GM23338 (cell line): Measurements from ENCODE around the gene GUCY1A1. TPM values are rescaled to one million over a fixed set of nuclear protein-coding genes. Genes with fewer than 3 reads are reported as not detected.

Experiments
- ATAC-seq: fragments of 200-7000 bp; cut with Tn5 transposase; 3 replicates; pipeline ENCODE4 v1.9.1; 2020
- DNase-seq: peaks from one replicate; pipeline ENCODE4 v3.0.0-alpha.2; 2015; ENCODE audit warnings: low spot score
- H2AFZ ChIP-seq: fragments of 200-600 bp; sonication (generic); 2 replicates; pipeline ENCODE4 v1.8.0; 2016; ENCODE audit warnings: antibody characterized with exemption, mild to moderate bottlenecking, moderate library complexity
- H3F3A ChIP-seq: fragments of 200-600 bp; sonication (generic); replicated peaks from 2 replicates; pipeline ENCODE4 v1.8.0; 2017; ENCODE audit warnings: antibody characterized with exemption, mixed run types, low read depth
- H3K27ac ChIP-seq: fragments of 200-600 bp; sonication (generic); 2 replicates; pipeline ENCODE4 v1.6.1; 2016; ENCODE audit warnings: low read depth
- H3K27me3 ChIP-seq: fragments of 200-600 bp; sonication (generic); 2 replicates; pipeline ENCODE4 v1.8.0; 2016; ENCODE audit warnings: mild to moderate bottlenecking, mixed run types, moderate library complexity; ENCODE audit not compliant: insufficient read depth
- H3K36me3 ChIP-seq: fragments of 200-600 bp; sonication (generic); 2 replicates; pipeline ENCODE4 v1.8.0; 2016; ENCODE audit warnings: mild to moderate bottlenecking; ENCODE audit not compliant: insufficient read depth
- H3K4me1 ChIP-seq: fragments of 200-600 bp; sonication (generic); 2 replicates; pipeline ENCODE4 v1.8.0; 2016; ENCODE audit warnings: mild to moderate bottlenecking, moderate library complexity; ENCODE audit not compliant: insufficient read depth
- H3K4me2 ChIP-seq: fragments of 200-600 bp; sonication (generic); 2 replicates; pipeline ENCODE4 v1.7.1; 2017; ENCODE audit warnings: mixed run types
- H3K4me3 ChIP-seq: fragments of 200-600 bp; sonication (generic); 2 replicates; pipeline ENCODE4 v1.6.1; 2016; ENCODE audit warnings: mixed run types
- H3K79me2 ChIP-seq: fragments of 200-600 bp; sonication (generic); replicated peaks from 2 replicates; pipeline ENCODE4 v1.8.0; 2017; ENCODE audit warnings: mild to moderate bottlenecking; ENCODE audit not compliant: insufficient read depth
- H3K9me2 ChIP-seq: fragments of 200-600 bp; sonication (generic); 2 replicates; pipeline ENCODE4 v1.8.0; 2017; ENCODE audit not compliant: insufficient read depth
- H4K20me1 ChIP-seq: fragments of 200-600 bp; sonication (generic); replicated peaks from 2 replicates; pipeline ENCODE4 v1.8.0; 2017; ENCODE audit warnings: mild to moderate bottlenecking; ENCODE audit not compliant: insufficient read depth
- H3K27ac Mint-ChIP-seq: 2 replicates; pipeline ENCODE4 v1.8.0; 2020; ENCODE audit warnings: inconsistent platforms, mild to moderate bottlenecking, moderate library complexity, mixed read lengths
- H3K27me3 Mint-ChIP-seq: 3 replicates; pipeline ENCODE4 v1.8.0; 2022; ENCODE audit warnings: low read depth, mild to moderate bottlenecking, moderate library complexity, mixed read lengths, inconsistent platforms; ENCODE audit not compliant: insufficient read depth, poor library complexity
- H3K36me3 Mint-ChIP-seq: 3 replicates; pipeline ENCODE4 v1.8.0; 2021; ENCODE audit warnings: low read depth, mild to moderate bottlenecking, inconsistent platforms, moderate library complexity, mixed read lengths
- H3K4me1 Mint-ChIP-seq: 3 replicates; pipeline ENCODE4 v1.8.0; 2020; ENCODE audit warnings: mild to moderate bottlenecking, inconsistent platforms, mixed read lengths
- H3K4me3 Mint-ChIP-seq: 3 replicates; pipeline ENCODE4 v1.8.0; 2021; ENCODE audit warnings: moderate library complexity, mild to moderate bottlenecking, inconsistent platforms, mixed read lengths
- H3K9me3 Mint-ChIP-seq: 3 replicates; pipeline ENCODE4 v1.8.0; 2020; ENCODE audit warnings: moderate library complexity, mild to moderate bottlenecking, inconsistent platforms, mixed read lengths
- CREB1 ChIP-seq: fragments of 250-450 bp; sonication (Bioruptor Pico); IDR thresholded peaks from 2 replicates; pipeline ENCODE4 v1.5.0; 2020; ENCODE audit warnings: low read depth, mild to moderate bottlenecking, moderate library complexity
- EZH2 ChIP-seq: fragments of 200-600 bp; sonication (generic); IDR thresholded peaks from one replicate; pipeline ENCODE4 v1.8.0; 2017; ENCODE audit warnings: antibody characterized with exemption, mild to moderate bottlenecking, low read depth; ENCODE audit not compliant: unreplicated experiment
- EZH2phosphoT487 ChIP-seq: fragments of 200-600 bp; sonication (generic); IDR thresholded peaks from one replicate; pipeline ENCODE4 v1.8.1; 2018; ENCODE audit warnings: antibody characterized with exemption; ENCODE audit not compliant: unreplicated experiment
- POLR2AphosphoS5 ChIP-seq: IDR thresholded peaks from 2 replicates; pipeline ENCODE4 v1.6.1; 2016; ENCODE audit warnings: antibody characterized with exemption, low read depth
- STAT1 ChIP-seq: IDR thresholded peaks from one replicate; pipeline ENCODE4 v1.6.1; 2016; ENCODE audit warnings: antibody characterized with exemption; ENCODE audit not compliant: unreplicated experiment
- ZNF114 ChIP-seq: fragments of 250-450 bp; sonication (Bioruptor Pico); IDR thresholded peaks from 2 replicates; pipeline ENCODE4 v1.5.0; 2020; ENCODE audit warnings: mild to moderate bottlenecking, moderate library complexity
- ZNF331 ChIP-seq: fragments of 250-450 bp; sonication (Bioruptor Pico); IDR thresholded peaks from 2 replicates; pipeline ENCODE4 v1.5.0; 2020; ENCODE audit warnings: low read depth, mild to moderate bottlenecking, moderate library complexity
- polyA plus RNA-seq: library from polyadenylated mRNA; unstranded; fragments of >200 nt; fragmentation: Nextera tagmentation; extraction: Ambion mirVana; gene quantifications from 2 replicates; pipeline ENCODE4 v1.2.1, GENCODE V29; 2016
- total RNA-seq: library from RNA; depleted of rRNA; stranded (reverse); fragments of >200 nt; shearing (Covaris generic); gene quantifications from 2 replicates; pipeline ENCODE4 v1.2.3, GENCODE V29; 2014
- TF ChIP-seq, protein P1 (sequence below): fragments of 250-450 bp; sonication (Bioruptor Pico); IDR thresholded peaks from 2 replicates; pipeline ENCODE4 v1.5.0; 2020; ENCODE audit warnings: mild to moderate bottlenecking, moderate library complexity
- TF ChIP-seq, protein P2 (sequence below): IDR thresholded peaks from one replicate; pipeline ENCODE4 v1.6.1; 2018; ENCODE audit warnings: antibody characterized with exemption; ENCODE audit not compliant: unreplicated experiment
- TF ChIP-seq, protein P3 (sequence below), 2 experiments: fragments of 200-600 bp in 1 of 2; sonication (generic) in 1 of 2; conservative IDR thresholded peaks; 2 replicates each; pipeline versions ENCODE4 v1.5.1 to v1.6.1; 2016 to 2017; ENCODE audit warnings: antibody characterized with exemption in 2 of 2, low read depth in 2 of 2, mild to moderate bottlenecking in 2 of 2, moderate library complexity in 1 of 2

Gene GUCY1A1
- total and polyA plus RNA-seq, 2 experiments from 2014 or later, result not detected

- H3K4me2 ChIP-seq, result no peak overlapping the region
- Mint-ChIP-seq H3K27me3 (peaks cover 2% of the 10 kb centered on the region), H3K4me3 (no peak overlapping the region), H3K27ac (no peak overlapping the region), H3K9me3 (no peaks in the 10 kb centered on the region), H3K4me1 (peaks cover 8% of the 10 kb centered on the region; the same call in 2 of the 3 replicates), H3K36me3 (no peaks in the 10 kb centered on the region)
- TF ChIP-seq EZH2 (no peak), POLR2AphosphoS5 (no peak), CREB1 (no peak), EZH2phosphoT487 (no peak), ZNF114 (no peak), STAT1 (no peak), ZNF331 (no peak)
- TF ChIP-seq, protein P1, sequence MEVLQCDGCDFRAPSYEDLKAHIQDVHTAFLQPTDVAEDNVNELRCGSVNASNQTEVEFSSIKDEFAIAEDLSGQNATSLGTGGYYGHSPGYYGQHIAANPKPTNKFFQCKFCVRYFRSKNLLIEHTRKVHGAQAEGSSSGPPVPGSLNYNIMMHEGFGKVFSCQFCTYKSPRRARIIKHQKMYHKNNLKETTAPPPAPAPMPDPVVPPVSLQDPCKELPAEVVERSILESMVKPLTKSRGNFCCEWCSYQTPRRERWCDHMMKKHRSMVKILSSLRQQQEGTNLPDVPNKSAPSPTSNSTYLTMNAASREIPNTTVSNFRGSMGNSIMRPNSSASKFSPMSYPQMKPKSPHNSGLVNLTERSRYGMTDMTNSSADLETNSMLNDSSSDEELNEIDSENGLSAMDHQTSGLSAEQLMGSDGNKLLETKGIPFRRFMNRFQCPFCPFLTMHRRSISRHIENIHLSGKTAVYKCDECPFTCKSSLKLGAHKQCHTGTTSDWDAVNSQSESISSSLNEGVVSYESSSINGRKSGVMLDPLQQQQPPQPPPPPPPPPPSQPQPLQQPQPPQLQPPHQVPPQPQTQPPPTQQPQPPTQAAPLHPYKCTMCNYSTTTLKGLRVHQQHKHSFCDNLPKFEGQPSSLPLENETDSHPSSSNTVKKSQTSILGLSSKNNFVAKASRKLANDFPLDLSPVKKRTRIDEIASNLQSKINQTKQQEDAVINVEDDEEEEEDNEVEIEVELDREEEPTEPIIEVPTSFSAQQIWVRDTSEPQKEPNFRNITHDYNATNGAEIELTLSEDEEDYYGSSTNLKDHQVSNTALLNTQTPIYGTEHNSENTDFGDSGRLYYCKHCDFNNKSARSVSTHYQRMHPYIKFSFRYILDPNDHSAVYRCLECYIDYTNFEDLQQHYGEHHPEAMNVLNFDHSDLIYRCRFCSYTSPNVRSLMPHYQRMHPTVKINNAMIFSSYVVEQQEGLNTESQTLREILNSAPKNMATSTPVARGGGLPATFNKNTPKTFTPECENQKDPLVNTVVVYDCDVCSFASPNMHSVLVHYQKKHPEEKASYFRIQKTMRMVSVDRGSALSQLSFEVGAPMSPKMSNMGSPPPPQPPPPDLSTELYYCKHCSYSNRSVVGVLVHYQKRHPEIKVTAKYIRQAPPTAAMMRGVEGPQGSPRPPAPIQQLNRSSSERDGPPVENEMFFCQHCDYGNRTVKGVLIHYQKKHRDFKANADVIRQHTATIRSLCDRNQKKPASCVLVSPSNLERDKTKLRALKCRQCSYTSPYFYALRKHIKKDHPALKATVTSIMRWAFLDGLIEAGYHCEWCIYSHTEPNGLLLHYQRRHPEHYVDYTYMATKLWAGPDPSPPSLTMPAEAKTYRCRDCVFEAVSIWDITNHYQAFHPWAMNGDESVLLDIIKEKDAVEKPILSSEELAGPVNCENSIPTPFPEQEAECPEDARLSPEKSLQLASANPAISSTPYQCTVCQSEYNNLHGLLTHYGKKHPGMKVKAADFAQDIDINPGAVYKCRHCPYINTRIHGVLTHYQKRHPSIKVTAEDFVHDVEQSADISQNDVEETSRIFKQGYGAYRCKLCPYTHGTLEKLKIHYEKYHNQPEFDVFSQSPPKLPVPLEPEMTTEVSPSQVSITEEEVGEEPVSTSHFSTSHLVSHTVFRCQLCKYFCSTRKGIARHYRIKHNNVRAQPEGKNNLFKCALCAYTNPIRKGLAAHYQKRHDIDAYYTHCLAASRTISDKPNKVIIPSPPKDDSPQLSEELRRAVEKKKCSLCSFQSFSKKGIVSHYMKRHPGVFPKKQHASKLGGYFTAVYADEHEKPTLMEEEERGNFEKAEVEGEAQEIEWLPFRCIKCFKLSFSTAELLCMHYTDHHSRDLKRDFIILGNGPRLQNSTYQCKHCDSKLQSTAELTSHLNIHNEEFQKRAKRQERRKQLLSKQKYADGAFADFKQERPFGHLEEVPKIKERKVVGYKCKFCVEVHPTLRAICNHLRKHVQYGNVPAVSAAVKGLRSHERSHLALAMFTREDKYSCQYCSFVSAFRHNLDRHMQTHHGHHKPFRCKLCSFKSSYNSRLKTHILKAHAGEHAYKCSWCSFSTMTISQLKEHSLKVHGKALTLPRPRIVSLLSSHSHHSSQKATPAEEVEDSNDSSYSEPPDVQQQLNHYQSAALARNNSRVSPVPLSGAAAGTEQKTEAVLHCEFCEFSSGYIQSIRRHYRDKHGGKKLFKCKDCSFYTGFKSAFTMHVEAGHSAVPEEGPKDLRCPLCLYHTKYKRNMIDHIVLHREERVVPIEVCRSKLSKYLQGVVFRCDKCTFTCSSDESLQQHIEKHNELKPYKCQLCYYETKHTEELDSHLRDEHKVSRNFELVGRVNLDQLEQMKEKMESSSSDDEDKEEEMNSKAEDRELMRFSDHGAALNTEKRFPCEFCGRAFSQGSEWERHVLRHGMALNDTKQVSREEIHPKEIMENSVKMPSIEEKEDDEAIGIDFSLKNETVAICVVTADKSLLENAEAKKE (CRISPR knock-in tag), result no peak
- TF ChIP-seq, protein P2, sequence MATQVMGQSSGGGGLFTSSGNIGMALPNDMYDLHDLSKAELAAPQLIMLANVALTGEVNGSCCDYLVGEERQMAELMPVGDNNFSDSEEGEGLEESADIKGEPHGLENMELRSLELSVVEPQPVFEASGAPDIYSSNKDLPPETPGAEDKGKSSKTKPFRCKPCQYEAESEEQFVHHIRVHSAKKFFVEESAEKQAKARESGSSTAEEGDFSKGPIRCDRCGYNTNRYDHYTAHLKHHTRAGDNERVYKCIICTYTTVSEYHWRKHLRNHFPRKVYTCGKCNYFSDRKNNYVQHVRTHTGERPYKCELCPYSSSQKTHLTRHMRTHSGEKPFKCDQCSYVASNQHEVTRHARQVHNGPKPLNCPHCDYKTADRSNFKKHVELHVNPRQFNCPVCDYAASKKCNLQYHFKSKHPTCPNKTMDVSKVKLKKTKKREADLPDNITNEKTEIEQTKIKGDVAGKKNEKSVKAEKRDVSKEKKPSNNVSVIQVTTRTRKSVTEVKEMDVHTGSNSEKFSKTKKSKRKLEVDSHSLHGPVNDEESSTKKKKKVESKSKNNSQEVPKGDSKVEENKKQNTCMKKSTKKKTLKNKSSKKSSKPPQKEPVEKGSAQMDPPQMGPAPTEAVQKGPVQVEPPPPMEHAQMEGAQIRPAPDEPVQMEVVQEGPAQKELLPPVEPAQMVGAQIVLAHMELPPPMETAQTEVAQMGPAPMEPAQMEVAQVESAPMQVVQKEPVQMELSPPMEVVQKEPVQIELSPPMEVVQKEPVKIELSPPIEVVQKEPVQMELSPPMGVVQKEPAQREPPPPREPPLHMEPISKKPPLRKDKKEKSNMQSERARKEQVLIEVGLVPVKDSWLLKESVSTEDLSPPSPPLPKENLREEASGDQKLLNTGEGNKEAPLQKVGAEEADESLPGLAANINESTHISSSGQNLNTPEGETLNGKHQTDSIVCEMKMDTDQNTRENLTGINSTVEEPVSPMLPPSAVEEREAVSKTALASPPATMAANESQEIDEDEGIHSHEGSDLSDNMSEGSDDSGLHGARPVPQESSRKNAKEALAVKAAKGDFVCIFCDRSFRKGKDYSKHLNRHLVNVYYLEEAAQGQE, result no peak
- TF ChIP-seq, protein P3, sequence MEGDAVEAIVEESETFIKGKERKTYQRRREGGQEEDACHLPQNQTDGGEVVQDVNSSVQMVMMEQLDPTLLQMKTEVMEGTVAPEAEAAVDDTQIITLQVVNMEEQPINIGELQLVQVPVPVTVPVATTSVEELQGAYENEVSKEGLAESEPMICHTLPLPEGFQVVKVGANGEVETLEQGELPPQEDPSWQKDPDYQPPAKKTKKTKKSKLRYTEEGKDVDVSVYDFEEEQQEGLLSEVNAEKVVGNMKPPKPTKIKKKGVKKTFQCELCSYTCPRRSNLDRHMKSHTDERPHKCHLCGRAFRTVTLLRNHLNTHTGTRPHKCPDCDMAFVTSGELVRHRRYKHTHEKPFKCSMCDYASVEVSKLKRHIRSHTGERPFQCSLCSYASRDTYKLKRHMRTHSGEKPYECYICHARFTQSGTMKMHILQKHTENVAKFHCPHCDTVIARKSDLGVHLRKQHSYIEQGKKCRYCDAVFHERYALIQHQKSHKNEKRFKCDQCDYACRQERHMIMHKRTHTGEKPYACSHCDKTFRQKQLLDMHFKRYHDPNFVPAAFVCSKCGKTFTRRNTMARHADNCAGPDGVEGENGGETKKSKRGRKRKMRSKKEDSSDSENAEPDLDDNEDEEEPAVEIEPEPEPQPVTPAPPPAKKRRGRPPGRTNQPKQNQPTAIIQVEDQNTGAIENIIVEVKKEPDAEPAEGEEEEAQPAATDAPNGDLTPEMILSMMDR (conservative IDR thresholded peaks at IDR 0.05; ENCODE audit: low read depth in 2 of 2), result no peak
- H3K4me1 ChIP-seq, result no peaks in the 10 kb centered on the region
- H3K27me3 ChIP-seq, result no peaks in the 10 kb centered on the region
- H3F3A ChIP-seq, result no peaks in the 10 kb centered on the region
- H3K79me2 ChIP-seq, result no peaks in the 10 kb centered on the region
- no peaks in the 10 kb centered on the region for H3K9me2 ChIP-seq
- DNase-seq (no peak), ATAC-seq (no peak)
- no peaks in the 10 kb centered on the region for H3K36me3 ChIP-seq
- no peak overlapping the region for H3K4me3 ChIP-seq
- no peaks in the 10 kb centered on the region for H4K20me1 ChIP-seq
- H3K27ac ChIP-seq, result no peak overlapping the region
- H2AFZ ChIP-seq, result no peak overlapping the region
Observed at GRCh38 chr4:155678011-155678410, 11.4 kb downstream of the GUCY1A1 start.
